Measurements from ENCODE around the gene HOXD12.

HOXD12 gene

GRCh38 chr2:176099728-176100546 lies at the start of gene HOXD12:
TSS of gene HOXD12 (plus strand) at chr2:176099795. CDS start at chr2:176099802, 7 bp downstream.
- H3K9me3 Mint-ChIP-seq = no peaks in the 10 kb centered on the region
- DNase-seq (ENCODE audit: low spot score in 2 of 2) (no peak), ATAC-seq (ENCODE audit: low read depth) (no peak)
- peaks cover 27% of the 10 kb centered on the region for H3K27me3 Mint-ChIP-seq
- H3K27ac Mint-ChIP-seq = no peak within 1 kb of the TSS
- H3K4me3 Mint-ChIP-seq = no peak within 1 kb of the TSS
- no peaks in the 10 kb centered on the region for H3K36me3 Mint-ChIP-seq
- peaks cover 12% of the 10 kb centered on the region for H3K4me1 Mint-ChIP-seq

GRCh38 chr2:176056406-176056805 lies 43.2 kb upstream of the HOXD12 start:
- H3K9me3 Mint-ChIP-seq = no peaks in the 10 kb centered on the region
- H3K27me3 Mint-ChIP-seq = peaks cover 9% of the 10 kb centered on the region
- H3K27ac Mint-ChIP-seq = no peak overlapping the region
- H3K4me1 Mint-ChIP-seq = no peaks in the 10 kb centered on the region
- H3K4me3 Mint-ChIP-seq = no peak overlapping the region
- ATAC-seq (ENCODE audit: low read depth) (no peak), DNase-seq (ENCODE audit: low spot score in 2 of 2) (no peak)
- H3K36me3 Mint-ChIP-seq = no peaks in the 10 kb centered on the region

- ATAC-seq (ENCODE audit: low read depth) = no peak
- H3K9me3 Mint-ChIP-seq = no peaks in the 10 kb centered on the region
- no peak for DNase-seq (ENCODE audit: low spot score in 2 of 2)
- no peaks in the 10 kb centered on the region for H3K36me3 Mint-ChIP-seq
- H3K4me3 Mint-ChIP-seq = no peak overlapping the region
- H3K4me1 Mint-ChIP-seq = no peaks in the 10 kb centered on the region
- H3K27ac Mint-ChIP-seq = no peak overlapping the region
- H3K27me3 Mint-ChIP-seq = peaks cover 22% of the 10 kb centered on the region
Observed at GRCh38 chr2:176063958-176064357, 35.6 kb upstream of the HOXD12 start.

DNA sequence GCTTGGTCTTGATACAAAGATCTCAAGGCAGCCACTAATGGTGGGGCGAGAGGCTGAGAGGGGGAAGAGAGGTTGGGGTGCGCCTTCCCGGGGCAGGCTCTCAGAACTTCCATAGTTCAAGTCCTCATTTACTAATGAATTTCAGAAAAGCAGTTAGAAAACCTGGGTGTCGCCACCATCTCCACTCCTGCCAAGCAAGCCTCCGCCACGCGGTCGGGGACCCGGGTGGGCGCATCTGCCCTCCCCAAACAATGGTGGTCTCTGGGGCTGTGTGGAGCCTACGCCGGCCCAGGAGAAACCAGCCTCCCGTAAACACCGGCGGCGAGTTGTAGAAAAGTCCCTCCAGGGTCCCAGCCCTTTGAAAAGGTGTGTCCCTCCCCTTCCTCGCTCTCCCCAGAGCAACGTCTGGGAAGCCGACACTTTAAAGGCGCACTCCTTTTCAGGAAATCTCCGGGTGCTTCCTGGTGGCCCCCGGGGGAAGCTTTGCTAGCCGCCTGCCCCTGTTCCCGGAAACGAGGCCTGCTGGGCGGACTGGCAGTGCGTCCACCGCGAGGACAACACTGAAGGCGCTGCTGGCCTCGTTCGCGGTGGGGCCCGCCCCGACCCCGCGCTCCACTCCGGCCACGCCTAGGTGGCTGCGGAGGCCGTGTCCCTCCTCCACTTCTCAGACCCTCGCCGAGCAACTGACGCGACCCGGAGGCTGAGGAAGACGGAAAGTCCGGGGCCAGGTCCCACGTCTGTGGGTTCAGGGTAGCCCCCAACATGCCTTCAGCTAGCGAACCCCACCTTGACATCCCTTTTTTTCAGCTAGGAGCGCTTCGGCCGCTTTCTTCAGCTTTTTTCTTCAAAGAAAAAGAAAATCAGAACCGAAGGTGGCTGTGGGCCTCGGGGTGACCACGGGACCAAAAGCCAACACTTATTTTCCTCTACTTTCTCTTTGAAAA lies 32.7 kb upstream of the HOXD12 start:
- Mint-ChIP-seq H3K27me3 (peaks cover 35% of the 10 kb centered on the region), H3K27ac (no peak overlapping the region), H3K4me3 (no peak overlapping the region), H3K4me1 (no peaks in the 10 kb centered on the region), H3K36me3 (no peaks in the 10 kb centered on the region), H3K9me3 (no peaks in the 10 kb centered on the region)
- ATAC-seq (ENCODE audit: low read depth) = no peak
- DNase-seq (ENCODE audit: low spot score in 2 of 2) = no peak

DNA sequence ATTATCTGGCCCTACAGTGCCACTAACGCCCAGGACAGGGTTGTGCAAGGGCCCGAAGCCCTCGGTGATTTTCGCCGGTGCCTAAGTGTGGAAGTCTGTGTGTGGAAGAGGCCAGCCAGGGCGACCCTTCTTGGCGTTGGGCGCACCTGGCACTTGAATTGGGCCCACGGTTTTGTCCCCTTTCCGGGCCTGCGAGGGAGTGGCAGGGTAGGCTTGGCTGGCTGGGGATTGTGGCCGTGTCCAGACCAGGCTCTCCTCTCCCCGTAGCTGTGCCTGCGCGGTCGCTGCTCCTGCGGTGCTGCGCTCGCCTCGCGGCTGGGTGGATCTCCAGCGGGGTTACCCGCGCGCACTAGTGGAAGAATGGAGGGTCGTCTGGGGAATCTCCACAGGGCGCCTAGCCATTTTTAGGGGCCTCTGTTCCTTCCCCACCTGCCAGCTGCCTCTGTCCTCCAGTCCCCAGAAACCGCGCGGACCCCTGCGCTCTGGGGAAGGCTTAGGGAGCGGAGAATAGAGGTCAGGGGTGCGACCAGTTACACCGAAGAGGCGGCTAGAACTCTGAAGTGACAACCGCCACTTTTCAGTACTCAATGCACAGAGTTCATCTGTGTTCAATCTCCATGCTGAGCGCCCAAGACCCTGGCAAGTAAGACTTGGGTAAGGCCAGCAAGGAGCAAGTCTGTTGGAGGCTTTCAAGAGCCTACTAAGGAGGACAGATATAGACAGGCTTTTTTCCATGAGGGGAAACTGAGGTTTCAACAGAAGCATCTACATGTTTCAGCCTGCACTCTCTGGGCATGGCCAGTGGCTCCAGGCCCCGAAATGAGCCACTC lies 31.8 kb upstream of the HOXD12 start:
- Mint-ChIP-seq H3K27me3 (peaks cover 34% of the 10 kb centered on the region), H3K4me3 (no peak overlapping the region), H3K9me3 (no peaks in the 10 kb centered on the region), H3K4me1 (no peaks in the 10 kb centered on the region), H3K36me3 (no peaks in the 10 kb centered on the region), H3K27ac (no peak overlapping the region)
- DNase-seq (ENCODE audit: low spot score in 2 of 2) (no peak), ATAC-seq (ENCODE audit: low read depth) (no peak)

GRCh38 chr2:176068419-176068832 lies 31.2 kb upstream of the HOXD12 start:
- Mint-ChIP-seq H3K4me3 (no peak overlapping the region), H3K9me3 (no peaks in the 10 kb centered on the region), H3K36me3 (no peaks in the 10 kb centered on the region), H3K4me1 (no peaks in the 10 kb centered on the region), H3K27ac (no peak overlapping the region), H3K27me3 (peaks cover 34% of the 10 kb centered on the region)
- no peak for ATAC-seq (ENCODE audit: low read depth)
- DNase-seq (ENCODE audit: low spot score in 2 of 2) = no peak

DNA sequence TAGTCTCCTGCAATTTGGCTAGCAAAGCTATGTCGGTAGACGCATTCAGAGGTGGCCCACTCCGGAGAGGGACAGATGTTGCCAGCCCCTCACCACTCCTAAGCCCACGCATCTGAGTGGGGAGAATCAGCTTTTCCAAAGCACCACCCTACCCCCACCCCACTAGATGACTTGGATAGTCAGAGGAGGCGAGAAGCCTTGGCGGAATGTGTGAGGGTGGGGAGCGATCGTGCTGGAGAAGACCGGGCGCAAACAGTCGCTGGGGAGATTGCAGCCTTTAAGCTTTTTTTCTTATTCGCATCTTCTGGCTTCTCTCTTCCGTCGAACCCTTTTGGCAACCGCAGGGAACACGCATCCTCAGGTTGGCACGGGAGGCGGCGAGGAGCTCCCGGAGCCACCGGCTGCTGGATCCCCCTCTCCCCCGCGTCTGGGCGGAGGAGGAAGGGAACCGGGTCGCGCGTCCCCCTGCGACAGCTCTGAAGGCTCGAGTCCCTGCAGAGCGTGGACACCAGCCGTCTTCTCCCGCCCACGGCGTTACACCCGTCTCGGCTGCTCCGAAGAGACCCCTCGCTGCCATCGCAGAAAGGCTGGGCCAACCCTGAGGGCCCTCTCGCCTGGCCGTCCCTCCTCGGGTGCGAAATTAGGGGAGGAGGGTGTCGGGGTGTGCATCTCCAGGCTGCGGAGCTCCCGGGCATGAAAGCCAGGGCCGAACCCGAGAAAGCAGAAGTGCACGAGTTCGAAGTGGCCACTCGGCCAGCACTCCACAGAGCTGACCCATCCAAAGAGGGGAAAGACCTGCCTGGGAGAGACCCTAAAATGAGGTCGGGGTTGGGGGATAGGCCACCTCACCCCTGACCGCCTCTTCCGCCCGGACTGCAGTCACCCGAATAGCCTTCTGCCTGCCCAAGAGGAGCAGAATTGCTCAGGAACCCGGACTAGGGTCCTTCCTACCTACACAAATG lies 28.0 kb upstream of the HOXD12 start:
- H3K4me1 Mint-ChIP-seq = no peaks in the 10 kb centered on the region
- H3K36me3 Mint-ChIP-seq = no peaks in the 10 kb centered on the region
- no peak for DNase-seq (ENCODE audit: low spot score in 2 of 2)
- H3K27ac Mint-ChIP-seq = no peak overlapping the region
- ATAC-seq (ENCODE audit: low read depth) = no peak
- no peak overlapping the region for H3K4me3 Mint-ChIP-seq
- peaks cover 33% of the 10 kb centered on the region for H3K27me3 Mint-ChIP-seq
- H3K9me3 Mint-ChIP-seq = peaks cover 1% of the 10 kb centered on the region

DNA sequence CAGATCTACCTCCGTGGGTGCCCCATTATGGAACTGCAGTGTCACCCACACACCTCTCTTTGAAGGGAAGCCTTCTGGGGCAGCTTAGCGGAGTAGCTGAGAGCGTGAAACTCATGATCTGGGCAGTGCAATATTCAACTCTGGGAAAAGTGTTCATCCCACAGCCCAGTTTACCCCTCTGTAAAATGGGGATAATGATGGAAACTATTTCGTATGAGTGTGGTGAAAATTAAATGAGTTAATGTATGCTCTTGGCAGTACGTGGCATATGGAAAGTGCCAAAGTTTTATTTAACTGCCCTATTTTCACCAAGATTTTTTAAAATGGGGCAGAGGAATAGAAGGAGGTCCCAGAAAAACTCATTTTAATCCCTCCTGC lies 27.3 kb upstream of the HOXD12 start:
- no peaks in the 10 kb centered on the region for H3K4me1 Mint-ChIP-seq
- no peaks in the 10 kb centered on the region for H3K36me3 Mint-ChIP-seq
- DNase-seq (ENCODE audit: low spot score in 2 of 2) = no peak
- peaks cover 35% of the 10 kb centered on the region for H3K27me3 Mint-ChIP-seq
- ATAC-seq (ENCODE audit: low read depth) = no peak
- H3K4me3 Mint-ChIP-seq = no peak overlapping the region
- peaks cover 1% of the 10 kb centered on the region for H3K9me3 Mint-ChIP-seq
- no peak overlapping the region for H3K27ac Mint-ChIP-seq

GRCh38 chr2:176072951-176073904 lies 26.4 kb upstream of the HOXD12 start:
- no peak overlapping the region for H3K4me3 Mint-ChIP-seq

DNA sequence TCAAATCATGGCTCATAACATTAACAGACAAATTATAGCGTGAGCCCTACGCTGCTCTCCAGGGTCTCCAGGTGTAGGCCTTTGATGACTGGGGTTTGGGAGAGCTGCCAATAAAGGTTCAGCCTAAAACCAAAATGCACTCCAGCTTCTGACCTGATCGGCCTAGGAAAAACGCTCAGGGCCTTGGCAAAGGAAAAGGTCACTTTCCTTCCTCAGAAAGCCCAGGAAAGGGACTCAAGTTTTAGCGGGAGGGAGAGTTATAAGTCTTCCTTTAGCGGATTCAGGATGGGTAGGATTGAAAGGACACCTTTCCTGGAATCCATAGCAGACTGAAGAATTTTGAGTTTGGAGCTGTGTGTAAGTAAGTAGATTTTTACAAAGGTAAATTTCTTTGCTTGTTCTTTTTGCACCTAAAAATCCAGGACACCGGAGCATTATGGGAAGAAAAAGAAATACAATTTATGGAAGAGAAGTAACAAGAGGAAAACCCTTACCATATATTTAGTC lies 24.6 kb upstream of the HOXD12 start:
- peaks cover 45% of the 10 kb centered on the region for H3K27me3 Mint-ChIP-seq
- DNase-seq (ENCODE audit: low spot score in 2 of 2) = no peak
- no peak overlapping the region for H3K4me3 Mint-ChIP-seq
- H3K36me3 Mint-ChIP-seq = peaks cover 2% of the 10 kb centered on the region
- no peak for ATAC-seq (ENCODE audit: low read depth)
- peaks cover 4% of the 10 kb centered on the region for H3K4me1 Mint-ChIP-seq
- H3K9me3 Mint-ChIP-seq = peaks cover 1% of the 10 kb centered on the region
- H3K27ac Mint-ChIP-seq = no peak overlapping the region

More at GRCh38 chr2:176072951-176073904, 26.4 kb upstream of the HOXD12 start:
- ATAC-seq (ENCODE audit: low read depth) (no peak), DNase-seq (ENCODE audit: low spot score in 2 of 2) (no peak)
- no peaks in the 10 kb centered on the region for H3K4me1 Mint-ChIP-seq
- H3K27me3 Mint-ChIP-seq = peaks cover 36% of the 10 kb centered on the region
- no peaks in the 10 kb centered on the region for H3K36me3 Mint-ChIP-seq
- no peak overlapping the region for H3K27ac Mint-ChIP-seq
- peaks cover 1% of the 10 kb centered on the region for H3K9me3 Mint-ChIP-seq

DNA sequence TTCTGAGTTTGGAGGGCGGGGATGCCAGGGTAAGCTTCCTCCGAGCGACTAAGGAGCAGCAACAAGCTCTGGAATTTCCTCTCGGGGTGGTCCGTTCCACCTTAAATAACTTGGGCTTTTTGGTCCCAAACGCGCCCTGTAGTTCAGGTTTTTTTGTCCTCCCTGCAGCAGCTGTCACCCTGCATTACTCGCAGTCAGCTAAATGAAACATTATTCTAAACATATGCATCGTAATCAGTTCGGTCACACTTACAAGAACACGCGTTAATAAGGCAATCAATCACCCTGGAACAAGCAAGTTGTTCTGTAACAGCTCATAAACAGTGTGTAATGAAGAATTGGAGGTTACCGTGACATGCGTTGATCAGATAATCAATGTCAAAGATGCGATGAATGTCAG lies 24.1 kb upstream of the HOXD12 start:
- no peak overlapping the region for H3K27ac Mint-ChIP-seq
- H3K9me3 Mint-ChIP-seq = peaks cover 1% of the 10 kb centered on the region
- peaks cover 4% of the 10 kb centered on the region for H3K4me1 Mint-ChIP-seq
- no peak for DNase-seq (ENCODE audit: low spot score in 2 of 2)
- peaks cover 2% of the 10 kb centered on the region for H3K36me3 Mint-ChIP-seq
- ATAC-seq (ENCODE audit: low read depth) = no peak
- no peak overlapping the region for H3K4me3 Mint-ChIP-seq
- H3K27me3 Mint-ChIP-seq = peaks cover 40% of the 10 kb centered on the region

DNA sequence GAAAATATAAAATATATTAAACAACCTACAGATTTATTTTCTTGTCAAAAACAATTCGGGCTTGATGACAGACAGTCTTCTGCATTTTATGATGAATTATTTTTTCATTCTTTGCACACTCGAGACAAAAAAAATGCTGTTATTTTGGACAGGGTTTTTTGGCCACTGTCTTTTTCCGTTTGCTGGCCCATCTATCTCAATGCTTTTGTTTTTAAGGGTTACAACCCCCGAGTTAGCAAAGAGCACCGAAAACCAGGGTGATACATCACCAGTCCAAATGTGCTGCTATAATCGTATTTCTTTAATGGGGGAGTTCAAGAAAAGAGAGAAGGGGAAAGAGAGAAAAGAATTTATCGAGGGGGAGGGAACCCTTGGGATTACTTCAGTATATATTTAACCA lies 23.5 kb upstream of the HOXD12 start:
- DNase-seq (ENCODE audit: low spot score in 2 of 2) (no peak), ATAC-seq (ENCODE audit: low read depth) (no peak)
- peaks cover 2% of the 10 kb centered on the region for H3K36me3 Mint-ChIP-seq
- peaks cover 35% of the 10 kb centered on the region for H3K27me3 Mint-ChIP-seq
- H3K4me3 Mint-ChIP-seq = no peak overlapping the region
- no peak overlapping the region for H3K27ac Mint-ChIP-seq
- H3K9me3 Mint-ChIP-seq = peaks cover 1% of the 10 kb centered on the region
- H3K4me1 Mint-ChIP-seq = peaks cover 4% of the 10 kb centered on the region

Data from memory B cell (primary cell).